Activated B cell treated with CpG ODN at 0.5 μM for 24 hours (primary cell): ENCODE measurements around the gene SLC22A6. TPM values are rescaled to one million over a fixed set of nuclear protein-coding genes. Genes with fewer than 3 reads are reported as not detected.

Experiments
- ATAC-seq: fragments of 200-7000 bp; cut with Tn5 transposase; one replicate; pipeline ENCODE4 v1.10.0; 2021; ENCODE audit warnings: low read depth, mild to moderate bottlenecking, moderate library complexity
- CTCF ChIA-PET: fragments of 350-600 bp; sonication (Branson Sonifier 250); formaldehyde crosslinking; loops from one replicate; lab custom pipeline; 2021; ENCODE audit warnings: antibody characterized with exemption; lab: Charles Lee
- POLR2A ChIA-PET: fragments of 350-600 bp; sonication (Branson Sonifier 250); formaldehyde crosslinking; loops from one replicate; lab custom pipeline; 2021; ENCODE audit warnings: antibody characterized with exemption; lab: Charles Lee
- DNase-seq: peaks from one replicate; pipeline ENCODE4 v3.0.0; 2022
- H3K27ac Mint-ChIP-seq: one replicate; pipeline ENCODE4 v1.8.0; 2020; ENCODE audit warnings: mixed read lengths
- H3K27me3 Mint-ChIP-seq: one replicate; pipeline ENCODE4 v1.8.0; 2021; ENCODE audit warnings: mixed read lengths
- H3K36me3 Mint-ChIP-seq: one replicate; pipeline ENCODE4 v1.8.0; 2021; ENCODE audit warnings: low read depth, mixed read lengths
- H3K4me1 Mint-ChIP-seq: one replicate; pipeline ENCODE4 v1.8.0; 2021; ENCODE audit warnings: mixed read lengths
- H3K4me3 Mint-ChIP-seq: one replicate; pipeline ENCODE4 v1.8.0; 2020; ENCODE audit warnings: mild to moderate bottlenecking, mixed read lengths
- H3K9me3 Mint-ChIP-seq: one replicate; pipeline ENCODE4 v1.8.0; 2020; ENCODE audit warnings: mixed read lengths
- CTCF ChIP-seq: fragments of 200-600 bp; IDR thresholded peaks from one replicate; pipeline ENCODE4 v1.8.0; 2022; ENCODE audit warnings: antibody characterized with exemption, mild to moderate bottlenecking
- intact Hi-C: fragments of 100-400 bp; cut with micrococcal nuclease; formaldehyde crosslinking; loops from one replicate; pipeline ENCODE4 v1.15.1; 2024
- total RNA-seq: library from RNA; stranded (reverse); gene quantifications from 2 replicates; pipeline ENCODE4 v1.2.3, GENCODE V29; 2022

The SLC22A6 gene
- total RNA-seq, 1 donor from 2014 or later: not detected

GRCh38 chr11:62926680-62927455 lies 57.9 kb downstream of the SLC22A6 start:
- Mint-ChIP-seq H3K36me3 (no peaks in the 10 kb centered on the region), H3K9me3 (no peaks in the 10 kb centered on the region), H3K4me3 (no peak overlapping the region), H3K27ac (no peak overlapping the region), H3K27me3 (peaks cover 75% of the 10 kb centered on the region), H3K4me1 (peaks cover 35% of the 10 kb centered on the region)
- DNase-seq (no peak), ATAC-seq (no peak)
- no peak for TF ChIP-seq CTCF
- intact Hi-C loops: no loop called here
- ChIA-PET POLR2A (interaction anchor here (0.5 to 1.0 kb wide), 2 partner anchors 19 to 473 kb away, joined by 3 to 4 read pairs; no protein-coding TSS in a partner anchor), CTCF (interaction anchor here (1.4 kb wide), 1 partner anchor 108 kb away, joined by 3 read pairs; no protein-coding TSS in a partner anchor)

Other genes with a start within 250 kb of the SLC22A6 start
- 17.6 and 19.9 TPM in 2 replicates for gene ZBTB3, start 230.8 kb downstream of the SLC22A6 start, total RNA-seq
- 109 and 116 TPM in 2 replicates for gene POLR2G, start 223.4 kb downstream of the SLC22A6 start, total RNA-seq
- 32.9 and 38.6 TPM in 2 replicates for gene TAF6L, start 213.6 kb downstream of the SLC22A6 start, total RNA-seq
- gene TMEM179B, start 197.6 kb downstream of the SLC22A6 start, total RNA-seq: 34.9 and 47.7 TPM in 2 replicates
- gene TMEM223, start 193.0 kb downstream of the SLC22A6 start, total RNA-seq: 13.0 and 15.0 TPM in 2 replicates
- 89.1 and 91.6 TPM in 2 replicates for gene NXF1, start 179.5 kb downstream of the SLC22A6 start, total RNA-seq
- gene STX5, start 152.9 kb downstream of the SLC22A6 start, total RNA-seq: 58.4 and 71.5 TPM in 2 replicates
- 0.55 TPM in 1 of 2 replicates, not detected in the other for gene TEX54, start 152.1 kb downstream of the SLC22A6 start, total RNA-seq
- gene WDR74, start 145.4 kb downstream of the SLC22A6 start, total RNA-seq: 95.9 and 124 TPM in 2 replicates
- gene SLC3A2, start 104.1 kb downstream of the SLC22A6 start, total RNA-seq: 270 and 274 TPM in 2 replicates
- gene CHRM1, start 63.6 kb downstream of the SLC22A6 start, total RNA-seq: not detected in 2 replicates
- gene SLC22A8, start 30.9 kb upstream of the SLC22A6 start, total RNA-seq: not detected in 2 replicates
- gene SLC22A24, start 159.3 kb upstream of the SLC22A6 start, total RNA-seq: not detected in 2 replicates